Vagina (tissue), 2 donors: Measurements from ENCODE around the gene ZNF683.
"Not testable (repeated sequence)": the region's sequence is repeated elsewhere in the genome, so short reads cannot be mapped to it uniquely, and the experiment has no call there.

Experiments used
- CTCF ChIP-seq, 3 experiments: fragments of 450-650 bp in 2 of 3; fragments of 200-600 bp in 1 of 3; sonication (generic) in 1 of 3; IDR thresholded peaks; one replicate each; pipeline ENCODE4 v1.5.1; 2017 to 2019; ENCODE audit warnings: antibody characterized with exemption in 3 of 3, mild to moderate bottlenecking in 2 of 3, moderate library complexity in 2 of 3
- POLR2A ChIP-seq, 2 donors: fragments of 450-650 bp; IDR thresholded peaks; one replicate each; pipeline ENCODE4 v1.6.1; 2017; ENCODE audit warnings: antibody characterized with exemption in 2 of 2, mild to moderate bottlenecking in 2 of 2, moderate library complexity in 2 of 2
- POLR2AphosphoS5 ChIP-seq, 2 donors: sonication (generic); formaldehyde crosslinking; IDR thresholded peaks; one replicate each; pipeline ENCODE4 v1.9.0; 2017; ENCODE audit warnings: antibody characterized with exemption in 2 of 2, mild to moderate bottlenecking in 2 of 2, low read depth in 1 of 2; ENCODE audit not compliant: insufficient read depth in 1 of 2

- not testable (repeated sequence) for TF ChIP-seq CTCF (IDR thresholded peaks at IDR 0.05); POLR2AphosphoS5 (IDR thresholded peaks at IDR 0.05; ENCODE audit: insufficient read depth in 1 of 2, low read depth in 1 of 2); POLR2A (IDR thresholded peaks at IDR 0.05)
Observed at GRCh38 chr1:26329380-26329779, 43.2 kb downstream of the ZNF683 start.
